Tibial artery (tissue), 4 donors: ENCODE results near the gene MCM3AP.

Experiments
- DNase-seq, 2 donors: peaks; one replicate each; pipeline ENCODE4 v3.0.0-alpha.2; 2019
- H3K27ac ChIP-seq, 2 donors: fragments of 200-600 bp; sonication (generic) in 1 of 2; 1 replicate in 1 of 2; 2 replicates in 1 of 2; pipeline ENCODE4 v1.5.1; 2018 to 2019; ENCODE audit warnings: mild to moderate bottlenecking in 1 of 2
- H3K27me3 ChIP-seq, 2 donors: fragments of 200-600 bp; sonication (generic) in 1 of 2; one replicate each; pipeline versions ENCODE4 v1.5.1 to v1.6.0; 2016 to 2019
- H3K36me3 ChIP-seq, 3 donors: fragments of 200-600 bp; sonication (generic) in 2 of 3; one replicate each; pipeline ENCODE4 v1.5.1; 2016 to 2019; ENCODE audit warnings: mild to moderate bottlenecking in 2 of 3
- H3K4me1 ChIP-seq, 4 donors: fragments of 200-600 bp; sonication (generic) in 2 of 4; 1 replicate in 3 of 4; 2 replicates in 1 of 4; pipeline ENCODE4 v1.5.1; 2016 to 2019
- H3K4me3 ChIP-seq, 2 donors: fragments of 200-600 bp; sonication (generic) in 1 of 2; 1 replicate in 1 of 2; 2 replicates in 1 of 2; pipeline ENCODE4 v1.5.1; 2018 to 2019; ENCODE audit warnings: mild to moderate bottlenecking in 2 of 2
- H3K9me3 ChIP-seq, 3 donors: fragments of 200-600 bp; sonication (generic) in 1 of 3; one replicate each; pipeline ENCODE4 v1.5.1; 2016 to 2019
- intact Hi-C: fragments of 100-400 bp; cut with DNase I; formaldehyde crosslinking; loops from one replicate; pipeline ENCODE4 v1.15.0; 2023; ENCODE audit warnings: low total_unique reads
- TF ChIP-seq, protein P1 (sequence below), 2 experiments: fragments of 200-600 bp in 1 of 2; fragments of 450-650 bp in 1 of 2; IDR thresholded peaks; one replicate each; pipeline ENCODE4 v1.5.1; 2017 to 2019; ENCODE audit warnings: antibody characterized with exemption in 2 of 2, mild to moderate bottlenecking in 1 of 2, moderate library complexity in 1 of 2

Gene MCM3AP

DNA sequence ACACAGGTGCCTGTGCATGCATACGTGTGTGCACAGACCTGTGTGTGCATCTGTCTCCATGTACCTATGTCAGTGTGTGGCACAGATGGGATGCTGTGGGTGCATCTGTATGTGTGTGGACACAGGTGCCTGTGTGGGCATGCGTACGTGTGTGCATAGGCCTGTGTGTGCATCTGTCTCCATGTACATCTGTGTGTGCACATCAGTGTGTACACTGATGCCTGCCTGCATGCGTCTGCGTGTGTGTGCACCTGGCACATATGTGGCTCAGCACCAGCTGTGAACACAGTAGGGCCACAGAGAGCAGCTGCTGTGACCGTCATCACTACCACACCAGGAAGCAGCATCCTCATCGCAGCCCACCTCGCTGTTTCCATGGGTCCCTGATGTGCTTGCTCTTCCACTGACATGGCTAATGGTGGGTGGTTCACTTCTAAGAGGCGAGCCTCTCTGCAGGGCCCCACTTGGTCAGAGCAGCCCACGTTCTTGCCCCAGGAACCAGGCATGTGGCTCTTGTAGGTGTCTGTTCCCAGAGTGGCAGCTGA is 91.5 kb downstream of the MCM3AP start:
- Histone ChIP-seq H3K4me1 (peaks cover 0 to 11% (median 0%) of the 10 kb centered on the region in 4 donors), H3K36me3 (peaks cover 62 to 86% (median 85%) of the 10 kb centered on the region in 3 donors), H3K27ac (no peak overlapping the region), H3K27me3 (no peaks in the 10 kb centered on the region), H3K4me3 (no peak overlapping the region), H3K9me3 (no peaks in the 10 kb centered on the region)
- TF ChIP-seq, protein P1, sequence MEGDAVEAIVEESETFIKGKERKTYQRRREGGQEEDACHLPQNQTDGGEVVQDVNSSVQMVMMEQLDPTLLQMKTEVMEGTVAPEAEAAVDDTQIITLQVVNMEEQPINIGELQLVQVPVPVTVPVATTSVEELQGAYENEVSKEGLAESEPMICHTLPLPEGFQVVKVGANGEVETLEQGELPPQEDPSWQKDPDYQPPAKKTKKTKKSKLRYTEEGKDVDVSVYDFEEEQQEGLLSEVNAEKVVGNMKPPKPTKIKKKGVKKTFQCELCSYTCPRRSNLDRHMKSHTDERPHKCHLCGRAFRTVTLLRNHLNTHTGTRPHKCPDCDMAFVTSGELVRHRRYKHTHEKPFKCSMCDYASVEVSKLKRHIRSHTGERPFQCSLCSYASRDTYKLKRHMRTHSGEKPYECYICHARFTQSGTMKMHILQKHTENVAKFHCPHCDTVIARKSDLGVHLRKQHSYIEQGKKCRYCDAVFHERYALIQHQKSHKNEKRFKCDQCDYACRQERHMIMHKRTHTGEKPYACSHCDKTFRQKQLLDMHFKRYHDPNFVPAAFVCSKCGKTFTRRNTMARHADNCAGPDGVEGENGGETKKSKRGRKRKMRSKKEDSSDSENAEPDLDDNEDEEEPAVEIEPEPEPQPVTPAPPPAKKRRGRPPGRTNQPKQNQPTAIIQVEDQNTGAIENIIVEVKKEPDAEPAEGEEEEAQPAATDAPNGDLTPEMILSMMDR (IDR thresholded peaks at IDR 0.05): no peak
- intact Hi-C loops: loop anchor here (10.0 kb wide), 1 partner anchor 49 kb away; no protein-coding TSS in a partner anchor
- DNase-seq: peak in 1 of 2 donors; percentile 49

DNA sequence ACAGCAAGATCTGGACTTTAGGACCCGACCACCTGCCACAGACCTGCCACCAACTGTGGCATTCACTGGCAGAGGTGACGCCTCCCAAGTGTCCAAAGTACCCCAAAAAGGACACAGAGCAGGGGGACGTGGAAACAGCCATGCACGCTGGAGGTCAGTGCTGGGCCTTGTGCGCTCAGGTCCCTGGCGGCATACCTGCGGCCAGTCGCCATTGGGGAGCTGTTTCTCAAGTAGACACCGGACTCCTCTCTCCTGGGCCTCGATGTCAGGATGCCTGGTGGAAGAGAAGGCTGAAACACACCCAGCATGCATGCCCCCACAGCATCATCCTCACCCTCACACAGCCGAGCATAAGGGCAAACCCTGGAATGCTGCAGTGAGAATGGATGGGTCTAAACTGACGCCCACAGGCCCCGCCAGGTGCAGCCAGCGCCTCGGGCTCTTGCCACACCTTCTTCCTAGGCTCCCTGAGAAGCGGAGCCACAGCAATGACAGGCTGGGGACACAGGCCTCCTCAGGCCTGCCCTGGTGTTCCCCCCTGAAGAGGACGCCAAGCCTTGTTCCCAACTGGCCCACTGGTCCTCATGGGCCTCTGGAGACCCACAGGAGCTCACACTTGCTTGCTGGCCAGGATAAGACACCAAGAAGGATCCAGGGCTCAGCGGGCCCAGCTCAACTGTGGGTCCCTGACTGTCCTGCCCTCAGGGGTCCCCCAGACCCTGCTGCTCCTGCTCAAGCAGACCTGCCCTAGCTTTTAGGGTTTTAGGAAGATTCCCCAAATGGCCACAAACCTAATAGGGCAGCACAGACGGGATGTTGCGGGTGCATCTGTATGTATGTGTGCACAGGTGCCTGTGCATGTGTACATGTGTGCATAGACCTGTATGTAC is 93.5 kb downstream of the MCM3AP start:
- H3K4me1 ChIP-seq: peaks cover 0 to 11% (median 0%) of the 10 kb centered on the region in 4 donors
- intact Hi-C loops: loop anchor here (10.0 kb wide), 1 partner anchor 47 kb away; no protein-coding TSS in a partner anchor
- H3K9me3 ChIP-seq: no peaks in the 10 kb centered on the region
- DNase-seq: peak in 1 of 2 donors; percentile 57
- H3K36me3 ChIP-seq: peaks cover 61 to 78% (median 73%) of the 10 kb centered on the region in 3 donors
- H3K27ac ChIP-seq: no peak overlapping the region
- H3K27me3 ChIP-seq: no peaks in the 10 kb centered on the region
- H3K4me3 ChIP-seq: no peak overlapping the region
- TF ChIP-seq, protein P1 (IDR thresholded peaks at IDR 0.05): no peak

DNA sequence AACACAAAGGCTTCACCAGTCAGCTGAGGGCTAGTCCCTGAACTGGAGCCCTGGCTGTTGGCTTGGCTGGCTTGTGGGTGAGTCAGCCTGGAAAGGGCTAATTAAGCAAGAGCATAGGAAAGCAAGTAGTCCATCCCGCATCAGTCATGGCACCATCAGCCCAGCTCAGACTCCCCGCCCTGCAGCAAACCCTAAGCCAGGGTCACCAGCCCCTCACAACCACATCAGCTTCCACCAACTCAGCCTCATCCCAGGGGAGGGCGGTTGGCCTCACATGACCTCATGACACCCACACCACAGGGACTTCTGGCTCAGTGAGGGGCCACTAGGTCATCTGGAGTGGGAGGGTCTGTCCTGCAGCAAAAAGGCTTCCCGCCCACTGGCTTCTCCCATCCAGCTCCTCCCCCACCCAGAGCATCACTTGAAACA is 94.1 kb downstream of the MCM3AP start:
- TF ChIP-seq, protein P1 (IDR thresholded peaks at IDR 0.05): no peak
- intact Hi-C loops: loop anchor here (10.0 kb wide), 1 partner anchor 46 kb away; no protein-coding TSS in a partner anchor
- peak; percentile 69 to 79 for DNase-seq
- Histone ChIP-seq H3K36me3 (peaks cover 55 to 71% (median 67%) of the 10 kb centered on the region in 3 donors), H3K27me3 (no peaks in the 10 kb centered on the region), H3K4me1 (peaks cover 0 to 11% (median 0%) of the 10 kb centered on the region in 4 donors), H3K4me3 (no peak overlapping the region), H3K9me3 (no peaks in the 10 kb centered on the region), H3K27ac (no peak overlapping the region)

DNA sequence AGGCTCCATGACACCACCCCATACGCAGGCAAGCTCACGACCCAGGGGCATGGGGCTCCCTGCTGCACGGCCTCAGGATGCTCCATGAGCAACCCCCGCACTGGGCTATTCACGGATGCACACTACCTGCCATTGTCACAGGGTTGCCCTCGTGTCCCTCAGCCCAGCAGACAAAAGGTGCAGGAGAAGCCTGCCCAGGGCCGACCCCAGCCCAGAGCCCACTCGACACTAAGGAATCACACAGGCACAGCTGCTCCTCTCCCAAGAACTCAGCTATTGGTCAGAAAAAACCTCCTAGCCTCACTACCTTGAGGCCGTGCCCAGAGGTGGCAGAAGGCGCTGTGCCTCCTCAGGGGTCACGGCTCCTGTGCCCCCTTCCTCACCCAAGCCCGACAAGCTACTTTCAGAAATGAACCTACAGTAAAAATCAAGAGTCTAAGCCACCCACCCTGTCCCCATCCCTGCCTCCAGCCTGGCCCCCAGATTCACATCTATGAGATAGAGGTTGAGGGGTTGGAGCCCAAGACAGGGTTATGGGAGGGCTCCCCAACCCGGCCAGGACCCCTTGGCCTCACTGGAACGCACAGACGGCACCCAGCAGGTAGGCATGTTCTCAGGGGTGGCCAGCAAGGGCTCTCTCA is 94.8 kb downstream of the MCM3AP start:
- Histone ChIP-seq H3K27me3 (no peaks in the 10 kb centered on the region), H3K27ac (no peak overlapping the region), H3K4me1 (peaks cover 0 to 11% (median 0%) of the 10 kb centered on the region in 4 donors), H3K36me3 (peaks cover 48 to 64% (median 60%) of the 10 kb centered on the region in 3 donors), H3K9me3 (no peaks in the 10 kb centered on the region), H3K4me3 (no peak overlapping the region)
- TF ChIP-seq, protein P1 (IDR thresholded peaks at IDR 0.05): no peak
- no peak for DNase-seq
- intact Hi-C loops: loop anchor here (10.0 kb wide), 1 partner anchor 46 kb away; no protein-coding TSS in a partner anchor

DNA sequence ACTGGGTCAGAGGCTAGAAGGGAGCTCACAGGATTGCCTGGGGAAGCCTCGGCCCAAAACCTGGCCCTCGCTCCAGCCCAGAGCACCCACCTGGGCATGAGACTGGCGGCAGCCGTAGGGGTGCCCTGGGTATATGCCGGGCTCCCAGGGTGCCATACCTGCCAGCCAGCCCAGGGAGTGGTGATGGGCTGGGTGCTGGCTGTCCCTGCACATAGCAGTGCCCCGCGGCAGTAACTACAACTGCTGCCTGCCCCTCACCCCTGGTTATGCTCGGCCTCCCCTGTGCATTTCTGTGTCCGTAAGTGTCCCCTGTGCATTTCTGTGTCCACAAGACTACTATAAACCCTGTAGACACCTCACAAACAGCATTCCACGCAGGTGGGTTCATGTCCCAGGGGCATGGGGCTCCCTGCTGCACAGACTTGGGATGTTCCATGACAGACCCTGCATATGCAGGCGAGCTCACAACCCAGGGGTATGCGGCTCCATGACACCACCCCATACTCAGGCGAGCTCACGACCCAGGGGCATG is 95.4 kb downstream of the MCM3AP start:
- Histone ChIP-seq H3K4me3 (no peak overlapping the region), H3K4me1 (peaks cover 0 to 11% (median 1%) of the 10 kb centered on the region in 4 donors), H3K27me3 (no peaks in the 10 kb centered on the region), H3K9me3 (no peaks in the 10 kb centered on the region), H3K36me3 (peaks cover 42 to 59% (median 54%) of the 10 kb centered on the region in 3 donors), H3K27ac (no peak overlapping the region)
- TF ChIP-seq, protein P1 (IDR thresholded peaks at IDR 0.05): no peak
- DNase-seq: no peak
- intact Hi-C loops: loop anchor here (10.0 kb wide), 1 partner anchor 45 kb away; no protein-coding TSS in a partner anchor
